Choroid plexus epithelial cell (primary cell): ENCODE results near the gene ASPSCR1.

ENCODE experiments used
- DNase-seq: peaks from one replicate; pipeline ENCODE4 v3.0.0-alpha.2; 2010; ENCODE audit warnings: low read depth
- H3K4me3 ChIP-seq: 2 replicates; pipeline ENCODE4 v1.5.1; 2011; ENCODE audit warnings: low read depth, mild to moderate bottlenecking, control low read depth, low read length, moderate library complexity
- TF ChIP-seq, protein P1 (sequence below): conservative IDR thresholded peaks from 2 replicates; pipeline ENCODE4 v1.5.1; 2011; ENCODE audit warnings: low read depth, mild to moderate bottlenecking, control low read depth, inconsistent platforms, low read length, moderate library complexity

ASPSCR1 gene

DNA sequence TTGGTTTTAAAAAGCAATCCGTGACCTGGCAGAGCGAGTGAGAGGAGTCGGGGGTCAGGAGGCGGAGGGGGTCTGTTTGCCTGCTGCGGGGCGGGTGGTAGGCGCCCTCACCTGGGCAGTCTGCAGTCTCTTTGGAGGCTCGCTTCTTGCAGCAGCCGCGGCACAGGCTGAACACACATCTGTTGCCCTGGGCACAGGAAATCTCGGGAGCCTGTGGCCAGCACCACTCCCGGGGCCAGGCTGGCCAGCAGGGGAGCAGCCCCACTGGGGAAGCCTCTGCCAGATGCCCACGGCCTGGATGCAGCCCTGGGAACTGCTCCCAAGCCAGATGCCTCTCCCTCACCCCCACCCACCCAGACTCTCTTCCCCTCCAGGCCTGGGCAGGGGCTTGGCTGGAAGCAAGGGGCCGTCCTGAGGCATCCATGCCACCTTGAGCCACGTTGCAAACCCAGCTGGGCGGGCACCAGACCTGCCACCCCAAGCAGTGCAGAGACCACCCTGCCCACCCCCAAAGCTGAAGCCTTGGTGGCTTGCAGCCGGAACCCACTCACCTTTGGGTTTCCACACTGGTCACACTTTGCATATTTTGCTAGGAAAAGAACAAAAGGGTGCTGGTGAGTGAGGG is 80.9 kb downstream of the ASPSCR1 start:
- no peak overlapping the region for H3K4me3 ChIP-seq
- TF ChIP-seq, protein P1, sequence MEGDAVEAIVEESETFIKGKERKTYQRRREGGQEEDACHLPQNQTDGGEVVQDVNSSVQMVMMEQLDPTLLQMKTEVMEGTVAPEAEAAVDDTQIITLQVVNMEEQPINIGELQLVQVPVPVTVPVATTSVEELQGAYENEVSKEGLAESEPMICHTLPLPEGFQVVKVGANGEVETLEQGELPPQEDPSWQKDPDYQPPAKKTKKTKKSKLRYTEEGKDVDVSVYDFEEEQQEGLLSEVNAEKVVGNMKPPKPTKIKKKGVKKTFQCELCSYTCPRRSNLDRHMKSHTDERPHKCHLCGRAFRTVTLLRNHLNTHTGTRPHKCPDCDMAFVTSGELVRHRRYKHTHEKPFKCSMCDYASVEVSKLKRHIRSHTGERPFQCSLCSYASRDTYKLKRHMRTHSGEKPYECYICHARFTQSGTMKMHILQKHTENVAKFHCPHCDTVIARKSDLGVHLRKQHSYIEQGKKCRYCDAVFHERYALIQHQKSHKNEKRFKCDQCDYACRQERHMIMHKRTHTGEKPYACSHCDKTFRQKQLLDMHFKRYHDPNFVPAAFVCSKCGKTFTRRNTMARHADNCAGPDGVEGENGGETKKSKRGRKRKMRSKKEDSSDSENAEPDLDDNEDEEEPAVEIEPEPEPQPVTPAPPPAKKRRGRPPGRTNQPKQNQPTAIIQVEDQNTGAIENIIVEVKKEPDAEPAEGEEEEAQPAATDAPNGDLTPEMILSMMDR = no peak
- no peak for DNase-seq

- H3K4me3 ChIP-seq = no peak overlapping the region
- no peak for DNase-seq
These were observed 81.4 kb downstream of the ASPSCR1 start for GRCh38 chr17:82058855-82059249.

DNA sequence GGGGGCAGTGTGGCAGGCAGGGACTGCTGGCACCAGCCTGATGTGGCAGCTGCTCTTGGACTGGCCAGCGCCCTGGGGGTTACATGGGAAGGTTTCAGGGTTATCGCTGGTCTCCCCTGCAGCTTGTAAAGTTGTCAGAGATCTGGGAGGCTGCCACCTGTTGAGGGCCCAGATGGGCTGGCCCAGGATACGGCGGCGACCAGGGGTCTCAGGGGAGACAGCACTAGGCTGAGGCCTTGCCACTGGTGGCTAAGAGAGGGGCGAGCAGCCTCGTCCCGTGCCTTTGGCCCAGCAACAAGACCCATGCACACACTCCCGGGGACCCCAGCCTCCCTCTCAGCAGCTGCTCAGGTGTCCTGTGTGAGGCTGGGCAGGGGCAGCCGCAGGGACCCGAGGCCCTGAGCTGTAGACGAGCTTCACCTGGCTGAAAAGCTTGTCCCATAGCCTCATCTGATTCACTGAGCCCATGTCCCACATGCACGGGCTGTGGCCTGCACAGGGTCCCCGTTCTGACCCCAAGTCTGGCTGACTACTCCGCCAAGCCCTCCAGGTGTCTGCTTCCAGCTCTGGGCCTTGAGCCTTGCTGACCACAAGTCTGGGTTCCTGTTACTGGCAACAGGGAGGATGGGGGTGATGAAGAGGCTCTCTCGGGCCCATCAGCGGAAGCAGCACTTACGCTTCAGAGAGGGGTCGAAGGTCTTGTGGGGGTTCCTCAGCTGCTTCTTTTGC is 82.0 kb downstream of the ASPSCR1 start:
- H3K4me3 ChIP-seq = no peak overlapping the region
- no peak for DNase-seq
- TF ChIP-seq, protein P1 = no peak

More at GRCh38 chr17:82058855-82059249, 81.4 kb downstream of the ASPSCR1 start:
- TF ChIP-seq, protein P1 = no peak

GRCh38 chr17:82060001-82060380 is 82.6 kb downstream of the ASPSCR1 start:
- no peak for DNase-seq
- TF ChIP-seq, protein P1 = no peak
- H3K4me3 ChIP-seq = no peak overlapping the region

DNA sequence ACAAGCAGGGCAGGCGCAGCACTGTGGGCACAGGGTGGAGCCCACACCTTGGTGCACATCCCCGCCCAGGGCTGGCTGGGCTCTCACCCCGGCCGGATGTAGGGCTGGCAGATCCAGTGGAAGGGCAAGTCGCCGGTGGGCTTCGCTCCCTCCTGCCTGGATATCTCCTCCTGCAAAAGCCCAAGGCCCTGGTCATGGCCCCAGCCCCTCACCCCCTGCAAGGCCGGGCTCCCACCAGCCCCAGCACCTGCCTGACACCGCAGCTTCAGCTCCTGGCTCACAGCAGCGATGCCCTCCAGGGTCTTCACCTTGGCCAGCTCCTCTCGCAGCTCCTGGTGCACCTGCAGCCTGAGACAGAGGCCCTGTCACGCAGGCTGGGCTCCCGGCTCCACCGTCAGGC is 83.2 kb downstream of the ASPSCR1 start:
- no peak overlapping the region for H3K4me3 ChIP-seq

GRCh38 chr17:82061047-82061925 is 83.9 kb downstream of the ASPSCR1 start:
- H3K4me3 ChIP-seq = no peak overlapping the region
- TF ChIP-seq, protein P1 = no peak
- no peak for DNase-seq

More for the DNA sequence above, 83.2 kb downstream of the ASPSCR1 start:
- DNase-seq = no peak
- TF ChIP-seq, protein P1 = no peak
